GM23248 (cell line): ENCODE data around the gene ABR.

Experiments used
- EZH2 ChIP-seq: fragments of 200-600 bp; sonication (generic); IDR thresholded peaks from 2 replicates; pipeline ENCODE4 v1.6.1; 2018; ENCODE audit warnings: antibody characterized with exemption, mild to moderate bottlenecking; ENCODE audit not compliant: insufficient read depth, poor library complexity, severe bottlenecking
- EZH2phosphoT487 ChIP-seq: fragments of 200-600 bp; sonication (generic); IDR thresholded peaks from 2 replicates; pipeline ENCODE4 v1.6.1; 2018; ENCODE audit warnings: antibody characterized with exemption, moderate library complexity, mild to moderate bottlenecking, low read depth; ENCODE audit not compliant: insufficient read depth

GRCh38 chr17:1227917-1228780, 48.4 kb upstream of the ABR start:
- peak; percentile 55; the same call in 1 of the 2 replicates for TF ChIP-seq EZH2phosphoT487
- TF ChIP-seq EZH2 = peak; percentile 76
